VCaP (cell line): ENCODE measurements around the gene ADGRG3.

Experiments used
- H3K27ac ChIP-seq: fragments of 450-650 bp; 2 replicates; pipeline ENCODE4 v1.5.1; 2017
- CTCF ChIP-seq: fragments of 450-650 bp; conservative IDR thresholded peaks from 2 replicates; pipeline ENCODE4 v1.5.1; 2017; ENCODE audit warnings: mild to moderate bottlenecking, moderate library complexity

Gene ADGRG3

GRCh38 chr16:57694725-57695679 lies 26.9 kb downstream of the ADGRG3 start, which contains the start of gene DRC7:
Gene DRC7, plus strand, starts transcription at chr16:57694806. Its CDS starts 3,144 bp downstream, at chr16:57697950.
- no peak for TF ChIP-seq CTCF
- no peak within 1 kb of the TSS for H3K27ac ChIP-seq

GRCh38 chr16:57695680-57696069 lies 27.6 kb downstream of the ADGRG3 start:
- no peak overlapping the region for H3K27ac ChIP-seq
- TF ChIP-seq CTCF = no peak

GRCh38 chr16:57696240-57696639 lies 28.1 kb downstream of the ADGRG3 start:
- H3K27ac ChIP-seq = no peak overlapping the region
- TF ChIP-seq CTCF = no peak

GRCh38 chr16:57697896-57698537 lies 29.9 kb downstream of the ADGRG3 start:
- no peak for TF ChIP-seq CTCF
- H3K27ac ChIP-seq = no peak overlapping the region

GRCh38 chr16:57698812-57699405 lies 30.8 kb downstream of the ADGRG3 start:
- H3K27ac ChIP-seq = no peak overlapping the region
- no peak for TF ChIP-seq CTCF

- no peak overlapping the region for H3K27ac ChIP-seq
- no peak for TF ChIP-seq CTCF
These were observed 31.4 kb downstream of the ADGRG3 start for GRCh38 chr16:57699481-57699880.

- no peak for TF ChIP-seq CTCF
- H3K27ac ChIP-seq = no peak overlapping the region
These were observed 31.8 kb downstream of the ADGRG3 start for GRCh38 chr16:57699899-57700298.
